Measurements from ENCODE around the gene DAB2.

DAB2 gene

GRCh38 chr5:39379693-39380092, 45.1 kb downstream of the DAB2 start:
- H3K9me3 ChIP-seq (ENCODE audit: control insufficient read depth, insufficient read depth, low read depth, low read length): no peaks in the 10 kb centered on the region
- no peak overlapping the region for H3K27ac ChIP-seq (ENCODE audit: extremely low read depth, low read depth, low read length)
- POLR2A ChIA-PET: interaction anchor here (1.0 kb wide), 1 partner anchor 45 kb away, joined by 3 read pairs; the partner anchor contains the start of gene DAB2
- H3K36me3 ChIP-seq (ENCODE audit: control insufficient read depth in 2 of 2, insufficient read depth in 1 of 2, low read length in 2 of 2): peaks cover 0 to 22% of the 10 kb centered on the region in 2 experiments; a peak in 2 of 3 replicates
- no peak overlapping the region for H3K4me3 ChIP-seq (ENCODE audit: low read depth, low read length)
- CTCF ChIA-PET: interaction anchor here (0.5 to 5.5 kb wide), 7 partner anchors 118 to 1062 kb away, joined by 3 to 77 read pairs (median 4); no protein-coding TSS in a partner anchor
- TF ChIP-seq EGR2 (tag by site-specific recombination; IDR thresholded peaks at IDR 0.05; ENCODE audit: low read depth) (no peak), KLF16 (tag by site-specific recombination; IDR thresholded peaks at IDR 0.05) (no peak), ZNF433 (tag by site-specific recombination; IDR thresholded peaks at IDR 0.05; ENCODE audit: low read depth) (no peak), ZNF114 (tag by site-specific recombination; IDR thresholded peaks at IDR 0.05) (no peak), ZFP69B (tag by site-specific recombination; IDR thresholded peaks at IDR 0.05) (no peak), HOXC10 (CRISPR knock-in tag; IDR thresholded peaks at IDR 0.05) (no peak), ZNF174 (tag by site-specific recombination; IDR thresholded peaks at IDR 0.05) (no peak), GLI4 (tag by site-specific recombination; IDR thresholded peaks at IDR 0.05) (no peak), ZNF48 (tag by site-specific recombination; IDR thresholded peaks at IDR 0.05) (no peak), ZNF776 (tag by site-specific recombination; IDR thresholded peaks at IDR 0.05; ENCODE audit: borderline replicate concordance) (no peak), ZNF501 (tag by site-specific recombination; IDR thresholded peaks at IDR 0.05) (no peak), ZNF292 (tag by site-specific recombination; IDR thresholded peaks at IDR 0.05; ENCODE audit: borderline replicate concordance, low read depth) (no peak), ZFP3 (tag by site-specific recombination; IDR thresholded peaks at IDR 0.05; ENCODE audit: low read depth) (no peak), CTCF (tag by site-specific recombination; IDR thresholded peaks at IDR 0.05) (no peak), ZNF280C (tag by site-specific recombination; IDR thresholded peaks at IDR 0.05) (no peak), IKZF3 (tag by site-specific recombination; IDR thresholded peaks at IDR 0.05) (no peak), TCF7L2 (IDR thresholded peaks at IDR 0.05; ENCODE audit: borderline replicate concordance, low read depth, low read length) (no peak)
- TF ChIP-seq, protein P1, sequence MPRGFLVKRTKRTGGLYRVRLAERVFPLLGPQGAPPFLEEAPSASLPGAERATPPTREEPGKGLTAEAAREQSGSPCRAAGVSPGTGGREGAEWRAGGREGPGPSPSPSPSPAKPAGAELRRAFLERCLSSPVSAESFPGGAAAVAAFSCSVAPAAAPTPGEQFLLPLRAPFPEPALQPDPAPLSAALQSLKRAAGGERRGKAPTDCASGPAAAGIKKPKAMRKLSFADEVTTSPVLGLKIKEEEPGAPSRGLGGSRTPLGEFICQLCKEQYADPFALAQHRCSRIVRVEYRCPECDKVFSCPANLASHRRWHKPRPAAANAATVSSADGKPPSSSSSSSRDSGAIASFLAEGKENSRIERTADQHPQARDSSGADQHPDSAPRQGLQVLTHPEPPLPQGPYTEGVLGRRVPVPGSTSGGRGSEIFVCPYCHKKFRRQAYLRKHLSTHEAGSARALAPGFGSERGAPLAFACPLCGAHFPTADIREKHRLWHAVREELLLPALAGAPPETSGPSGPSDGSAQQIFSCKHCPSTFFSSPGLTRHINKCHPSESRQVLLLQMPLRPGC (tag by site-specific recombination; IDR thresholded peaks at IDR 0.05): no peak
- TF ChIP-seq, protein P2, sequence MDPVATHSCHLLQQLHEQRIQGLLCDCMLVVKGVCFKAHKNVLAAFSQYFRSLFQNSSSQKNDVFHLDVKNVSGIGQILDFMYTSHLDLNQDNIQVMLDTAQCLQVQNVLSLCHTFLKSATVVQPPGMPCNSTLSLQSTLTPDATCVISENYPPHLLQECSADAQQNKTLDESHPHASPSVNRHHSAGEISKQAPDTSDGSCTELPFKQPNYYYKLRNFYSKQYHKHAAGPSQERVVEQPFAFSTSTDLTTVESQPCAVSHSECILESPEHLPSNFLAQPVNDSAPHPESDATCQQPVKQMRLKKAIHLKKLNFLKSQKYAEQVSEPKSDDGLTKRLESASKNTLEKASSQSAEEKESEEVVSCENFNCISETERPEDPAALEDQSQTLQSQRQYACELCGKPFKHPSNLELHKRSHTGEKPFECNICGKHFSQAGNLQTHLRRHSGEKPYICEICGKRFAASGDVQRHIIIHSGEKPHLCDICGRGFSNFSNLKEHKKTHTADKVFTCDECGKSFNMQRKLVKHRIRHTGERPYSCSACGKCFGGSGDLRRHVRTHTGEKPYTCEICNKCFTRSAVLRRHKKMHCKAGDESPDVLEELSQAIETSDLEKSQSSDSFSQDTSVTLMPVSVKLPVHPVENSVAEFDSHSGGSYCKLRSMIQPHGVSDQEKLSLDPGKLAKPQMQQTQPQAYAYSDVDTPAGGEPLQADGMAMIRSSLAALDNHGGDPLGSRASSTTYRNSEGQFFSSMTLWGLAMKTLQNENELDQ (tag by site-specific recombination; IDR thresholded peaks at IDR 0.05; ENCODE audit: low read depth): no peak
- TF ChIP-seq, protein P3, sequence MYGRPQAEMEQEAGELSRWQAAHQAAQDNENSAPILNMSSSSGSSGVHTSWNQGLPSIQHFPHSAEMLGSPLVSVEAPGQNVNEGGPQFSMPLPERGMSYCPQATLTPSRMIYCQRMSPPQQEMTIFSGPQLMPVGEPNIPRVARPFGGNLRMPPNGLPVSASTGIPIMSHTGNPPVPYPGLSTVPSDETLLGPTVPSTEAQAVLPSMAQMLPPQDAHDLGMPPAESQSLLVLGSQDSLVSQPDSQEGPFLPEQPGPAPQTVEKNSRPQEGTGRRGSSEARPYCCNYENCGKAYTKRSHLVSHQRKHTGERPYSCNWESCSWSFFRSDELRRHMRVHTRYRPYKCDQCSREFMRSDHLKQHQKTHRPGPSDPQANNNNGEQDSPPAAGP (tag by site-specific recombination; IDR thresholded peaks at IDR 0.05): no peak
- no peaks in the 10 kb centered on the region for H3K4me1 ChIP-seq (ENCODE audit: control insufficient read depth, insufficient read depth, low read length)

All from HEK293 (cell line).